ENCODE measurements around the gene FOXI2.

FOXI2 gene

DNA sequence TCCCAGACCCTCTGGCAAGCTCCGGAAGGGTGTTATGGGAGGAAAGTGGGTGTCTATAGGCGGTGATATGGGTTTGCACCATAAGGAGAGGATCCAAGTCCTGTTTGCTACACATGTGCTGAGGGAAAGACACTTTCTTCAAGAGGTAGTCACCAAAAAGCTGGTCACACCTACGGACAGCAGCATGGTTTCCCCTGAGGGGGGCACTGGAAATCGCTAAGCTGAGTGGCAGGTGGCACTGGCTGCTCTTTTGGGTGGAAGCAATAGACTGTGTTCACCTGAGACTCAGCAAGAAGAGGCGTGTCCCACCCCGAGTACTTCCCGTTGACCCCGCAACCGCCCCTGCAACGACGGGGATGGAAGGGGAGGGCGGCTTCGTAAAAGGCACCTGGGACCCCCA is 1.8 kb upstream of the FOXI2 start:
- Histone ChIP-seq H2AFZ (ENCODE audit: low read depth, low read length) (no peak overlapping the region), H3K9me3 (ENCODE audit: low read length) (no peaks in the 10 kb centered on the region), H3K36me3 (ENCODE audit: insufficient read depth, low read length) (no peaks in the 10 kb centered on the region), H3K4me3 (ENCODE audit: low read length) (no peak overlapping the region), H3K27me3 (ENCODE audit: insufficient read depth, low read length) (peaks cover 71% of the 10 kb centered on the region), H3K4me1 (ENCODE audit: insufficient read depth, low read length) (no peaks in the 10 kb centered on the region)

DNA sequence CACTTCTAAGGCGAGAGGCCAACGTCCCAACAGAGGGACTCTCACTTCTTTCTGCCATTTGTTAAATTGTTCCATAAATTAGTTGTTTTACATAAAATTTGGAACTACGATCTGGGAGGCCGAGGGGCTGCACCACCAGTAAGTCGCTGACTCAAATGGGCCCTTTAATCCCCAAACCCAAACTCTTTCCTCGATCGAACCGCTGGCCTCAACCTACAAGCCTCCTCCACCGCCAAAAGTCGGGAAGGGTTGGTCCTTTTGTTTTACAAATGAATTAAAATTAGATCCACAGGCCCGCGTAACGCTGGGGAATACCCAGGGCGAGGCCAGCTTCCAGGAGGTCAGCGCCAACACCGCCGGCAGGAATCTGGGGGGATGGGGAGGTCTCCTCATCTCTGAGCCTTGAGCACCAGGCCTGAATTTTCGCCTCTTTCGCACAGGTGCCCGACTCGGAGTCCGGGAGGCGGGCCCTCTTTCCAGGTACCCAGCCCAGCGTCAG is 1.2 kb upstream of the FOXI2 start:
- H3K27me3 ChIP-seq (ENCODE audit: insufficient read depth, low read length) = peaks cover 74% of the 10 kb centered on the region
- no peaks in the 10 kb centered on the region for H3K9me3 ChIP-seq (ENCODE audit: low read length)
- no peak overlapping the region for H3K4me3 ChIP-seq (ENCODE audit: low read length)
- no peak overlapping the region for H2AFZ ChIP-seq (ENCODE audit: low read depth, low read length)
- no peaks in the 10 kb centered on the region for H3K36me3 ChIP-seq (ENCODE audit: insufficient read depth, low read length)
- H3K4me1 ChIP-seq (ENCODE audit: insufficient read depth, low read length) = no peaks in the 10 kb centered on the region

DNA sequence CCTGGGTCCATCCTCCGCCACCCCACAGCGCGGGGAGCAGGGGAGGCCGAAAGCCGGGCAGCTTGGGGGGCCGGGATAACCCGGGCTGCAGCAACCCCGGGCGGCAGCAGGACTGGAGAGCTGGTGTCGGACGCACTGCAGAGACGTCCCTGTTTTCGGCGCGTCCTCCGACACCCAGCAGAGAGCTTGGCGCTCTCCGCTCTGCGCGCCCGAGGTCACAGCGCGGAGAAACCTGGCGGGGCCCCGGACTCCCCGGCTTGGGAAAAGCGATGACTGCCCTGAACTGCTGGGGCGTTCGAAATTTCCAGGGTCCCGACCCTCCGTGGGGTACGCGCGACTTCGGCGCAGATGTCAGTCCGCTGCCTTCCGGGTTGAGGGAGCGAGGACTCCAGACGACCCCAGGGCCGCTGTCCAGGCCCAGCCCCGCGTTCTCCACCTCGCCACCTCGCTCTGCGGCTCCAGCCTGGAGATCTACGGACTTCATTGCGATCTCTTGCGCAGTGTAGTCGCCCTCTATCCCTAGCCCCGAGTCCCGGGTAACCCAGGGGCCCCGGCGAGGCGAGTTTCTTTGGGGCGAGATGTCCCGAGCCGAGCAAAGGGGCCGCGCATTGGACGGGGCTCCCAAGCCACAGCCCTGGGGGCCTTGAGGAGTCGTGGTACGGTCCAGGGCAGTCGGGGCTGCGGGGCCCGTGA is 617 bp upstream of the FOXI2 start:
- Histone ChIP-seq H2AFZ (ENCODE audit: low read depth, low read length) (no peak overlapping the region), H3K4me3 (ENCODE audit: low read length) (no peak overlapping the region), H3K4me1 (ENCODE audit: insufficient read depth, low read length) (no peaks in the 10 kb centered on the region), H3K27me3 (ENCODE audit: insufficient read depth, low read length) (peaks cover 75% of the 10 kb centered on the region), H3K9me3 (ENCODE audit: low read length) (no peaks in the 10 kb centered on the region), H3K36me3 (ENCODE audit: insufficient read depth, low read length) (no peaks in the 10 kb centered on the region)

DNA sequence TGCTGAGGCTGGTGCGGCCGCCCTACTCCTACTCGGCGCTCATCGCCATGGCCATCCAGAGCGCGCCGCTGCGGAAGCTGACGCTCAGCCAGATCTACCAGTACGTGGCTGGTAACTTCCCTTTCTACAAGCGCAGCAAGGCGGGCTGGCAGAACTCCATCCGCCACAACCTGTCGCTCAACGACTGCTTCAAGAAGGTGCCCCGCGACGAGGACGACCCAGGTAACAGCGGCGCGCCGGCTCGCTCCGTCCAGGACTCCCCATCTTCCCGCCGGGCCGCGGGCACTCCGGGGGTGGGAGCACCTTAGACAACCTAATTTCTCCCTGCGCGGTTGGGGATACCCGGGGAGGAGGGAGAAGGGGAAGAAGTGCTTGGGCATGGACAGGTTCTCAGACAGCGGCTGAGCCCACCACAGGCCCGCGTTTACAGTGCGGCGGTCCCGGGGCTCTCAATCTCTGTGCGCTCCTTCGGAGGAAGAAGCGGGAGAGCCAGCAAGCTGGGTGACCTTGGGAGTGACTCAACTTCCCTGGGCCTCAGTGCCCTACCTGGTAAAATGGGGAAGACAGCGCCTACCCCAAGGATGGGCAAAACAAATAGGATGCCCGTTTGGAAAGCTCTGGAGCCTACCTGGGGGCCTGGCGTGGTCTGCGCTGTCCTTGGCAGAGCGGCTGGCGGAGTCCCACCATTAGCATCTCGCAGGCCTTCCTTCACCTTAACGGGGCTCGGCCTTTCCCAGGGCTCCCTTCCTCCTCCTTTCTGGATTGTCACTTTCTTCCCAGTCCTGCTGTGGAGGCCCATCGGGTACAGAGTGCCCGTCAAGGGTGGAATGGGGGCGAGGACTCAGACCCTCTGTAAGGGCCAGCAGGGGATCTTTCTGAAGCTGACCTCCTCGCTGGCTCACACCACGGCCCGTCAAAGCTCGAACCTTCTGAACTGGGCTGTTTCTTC is 852 bp downstream of the FOXI2 start:
- Histone ChIP-seq H3K36me3 (ENCODE audit: insufficient read depth, low read length) (no peaks in the 10 kb centered on the region), H3K27me3 (ENCODE audit: insufficient read depth, low read length) (peaks cover 70% of the 10 kb centered on the region), H2AFZ (ENCODE audit: low read depth, low read length) (no peak overlapping the region), H3K4me3 (ENCODE audit: low read length) (no peak overlapping the region), H3K9me3 (ENCODE audit: low read length) (no peaks in the 10 kb centered on the region), H3K4me1 (ENCODE audit: insufficient read depth, low read length) (no peaks in the 10 kb centered on the region)

DNA sequence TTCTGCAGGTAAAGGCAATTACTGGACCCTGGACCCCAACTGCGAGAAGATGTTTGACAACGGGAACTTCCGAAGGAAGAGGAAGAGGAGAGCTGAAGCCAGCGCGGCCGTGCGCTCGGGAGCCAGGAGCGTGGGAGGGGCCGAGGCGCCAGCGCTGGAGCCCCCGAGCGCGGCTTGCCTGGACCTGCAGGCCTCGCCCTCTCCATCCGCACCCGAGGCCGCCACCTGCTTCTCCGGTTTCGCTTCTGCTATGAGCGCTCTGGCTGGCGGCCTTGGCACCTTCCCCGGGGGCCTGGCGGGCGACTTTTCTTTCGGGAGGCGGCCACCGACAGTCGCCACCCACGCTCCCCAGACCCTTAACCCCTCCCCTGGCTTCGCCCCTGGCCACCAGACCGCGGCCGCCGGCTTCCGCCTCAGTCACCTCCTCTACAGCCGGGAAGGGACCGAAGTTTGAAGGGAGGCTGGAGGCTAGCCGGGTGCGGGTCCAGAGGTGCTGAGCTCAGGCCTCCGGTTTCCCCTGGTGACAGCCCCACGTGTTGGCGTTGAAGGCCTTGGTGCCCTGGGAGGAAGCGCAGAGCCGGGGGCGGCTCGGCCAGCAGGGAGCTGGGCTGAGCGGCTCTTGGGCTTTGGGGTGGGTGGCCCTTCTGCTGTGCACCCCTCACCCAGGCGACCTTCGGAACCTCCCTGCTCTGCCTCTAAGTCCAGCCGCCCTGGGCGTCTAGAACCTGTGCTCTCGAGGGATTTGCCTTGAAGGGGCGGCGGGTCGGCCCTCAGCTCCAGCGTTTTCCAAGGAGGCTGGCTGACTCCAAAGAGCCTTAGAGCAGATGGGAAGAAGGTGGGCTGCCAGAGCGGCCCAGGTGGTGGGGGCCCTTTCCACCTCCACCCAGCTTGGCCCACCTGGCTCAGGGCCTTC is 1.8 kb downstream of the FOXI2 start:
- Histone ChIP-seq H3K4me1 (ENCODE audit: insufficient read depth, low read length) (no peaks in the 10 kb centered on the region), H3K27me3 (ENCODE audit: insufficient read depth, low read length) (peaks cover 61% of the 10 kb centered on the region), H2AFZ (ENCODE audit: low read depth, low read length) (no peak overlapping the region), H3K36me3 (ENCODE audit: insufficient read depth, low read length) (no peaks in the 10 kb centered on the region), H3K4me3 (ENCODE audit: low read length) (no peak overlapping the region), H3K9me3 (ENCODE audit: low read length) (no peaks in the 10 kb centered on the region)

DNA sequence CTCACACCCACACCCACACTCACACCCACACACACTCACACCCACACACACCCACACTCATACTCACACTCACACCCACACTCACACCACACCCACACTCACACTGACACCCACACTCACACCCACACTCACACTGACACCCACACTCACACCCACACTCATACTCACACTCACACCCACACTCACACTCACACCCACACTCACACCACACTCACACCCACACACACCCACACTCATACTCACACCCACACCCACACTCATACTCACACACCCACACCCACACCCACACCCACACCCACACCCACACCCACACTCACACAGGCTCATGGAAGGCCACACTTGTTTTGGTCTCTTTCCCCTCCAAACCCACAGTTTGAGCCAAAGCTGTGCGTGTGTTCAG is 2.9 kb downstream of the FOXI2 start:
- Histone ChIP-seq H3K9me3 (ENCODE audit: low read length) (no peaks in the 10 kb centered on the region), H2AFZ (ENCODE audit: low read depth, low read length) (no peak overlapping the region), H3K4me3 (ENCODE audit: low read length) (no peak overlapping the region), H3K27me3 (ENCODE audit: insufficient read depth, low read length) (peaks cover 50% of the 10 kb centered on the region), H3K4me1 (ENCODE audit: insufficient read depth, low read length) (no peaks in the 10 kb centered on the region), H3K36me3 (ENCODE audit: insufficient read depth, low read length) (no peaks in the 10 kb centered on the region)

DNA sequence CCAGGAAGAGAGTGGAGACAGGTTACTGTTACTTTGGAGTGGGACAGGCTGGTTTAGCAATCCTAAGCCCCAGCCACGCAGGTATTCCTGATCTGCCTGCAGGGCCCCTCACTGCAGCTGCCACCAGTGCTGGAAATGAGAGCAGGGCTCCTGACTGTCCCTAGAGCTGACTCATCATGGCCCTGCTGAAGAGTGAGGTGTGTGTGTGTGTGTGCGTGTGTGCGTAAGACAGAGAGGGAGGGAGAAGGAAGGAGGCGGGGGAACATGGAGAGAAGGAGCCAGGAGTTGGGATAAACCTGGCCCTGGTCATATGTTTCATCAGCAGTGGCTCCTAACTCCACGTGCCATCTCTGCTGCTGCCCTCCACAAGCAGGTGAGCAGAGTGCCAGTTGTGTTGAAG is 3.6 kb downstream of the FOXI2 start:
- Histone ChIP-seq H3K27me3 (ENCODE audit: insufficient read depth, low read length) (peaks cover 43% of the 10 kb centered on the region), H2AFZ (ENCODE audit: low read depth, low read length) (no peak overlapping the region), H3K4me1 (ENCODE audit: insufficient read depth, low read length) (no peaks in the 10 kb centered on the region), H3K36me3 (ENCODE audit: insufficient read depth, low read length) (no peaks in the 10 kb centered on the region), H3K4me3 (ENCODE audit: low read length) (no peak overlapping the region), H3K9me3 (ENCODE audit: low read length) (no peaks in the 10 kb centered on the region)

DNA sequence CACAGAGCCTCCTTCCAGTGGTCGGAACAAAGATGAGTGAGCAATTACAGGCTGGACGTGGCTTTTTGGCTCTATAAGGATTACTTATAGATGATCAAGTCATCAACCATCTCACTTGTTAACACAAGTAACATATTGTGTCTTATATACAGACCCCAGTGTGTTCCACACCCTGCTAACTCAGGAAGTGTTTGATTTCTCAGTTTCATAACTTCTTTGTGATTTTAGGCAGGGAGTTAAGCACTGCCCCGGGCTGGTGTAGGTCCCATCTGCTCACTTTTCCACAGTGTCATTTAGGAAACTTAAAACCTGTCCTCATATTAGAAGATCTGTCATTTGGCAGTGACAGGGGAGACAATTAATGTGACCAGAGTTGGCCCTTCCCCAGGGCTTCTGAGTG is 6.2 kb downstream of the FOXI2 start:
- H3K36me3 ChIP-seq (ENCODE audit: insufficient read depth, low read length) = no peaks in the 10 kb centered on the region
- peaks cover 18% of the 10 kb centered on the region for H3K27me3 ChIP-seq (ENCODE audit: insufficient read depth, low read length)
- no peaks in the 10 kb centered on the region for H3K9me3 ChIP-seq (ENCODE audit: low read length)
- H3K4me3 ChIP-seq (ENCODE audit: low read length) = no peak overlapping the region
- H3K4me1 ChIP-seq (ENCODE audit: insufficient read depth, low read length) = no peaks in the 10 kb centered on the region
- H2AFZ ChIP-seq (ENCODE audit: low read depth, low read length) = no peak overlapping the region

DNA sequence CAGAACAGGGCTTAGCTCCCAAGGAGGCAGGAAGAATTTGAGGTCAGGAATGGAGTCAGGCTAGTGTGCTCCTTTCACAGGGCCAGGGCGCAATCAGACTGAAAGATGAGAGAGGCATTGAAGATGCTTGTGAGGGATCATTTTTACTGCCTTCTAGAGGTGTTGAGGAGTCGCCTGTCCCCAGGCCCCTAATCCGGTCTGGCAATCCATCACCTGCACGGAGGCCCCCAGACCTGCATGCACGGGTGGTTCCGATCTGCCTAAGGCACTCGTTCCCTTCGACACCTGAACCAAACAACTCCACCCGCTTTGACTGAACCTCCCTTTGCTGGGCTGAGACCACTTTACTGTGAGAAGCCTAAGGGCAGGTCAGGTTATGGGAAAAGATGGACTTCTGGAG is 8.0 kb downstream of the FOXI2 start:
- Histone ChIP-seq H3K36me3 (ENCODE audit: insufficient read depth, low read length) (no peaks in the 10 kb centered on the region), H3K9me3 (ENCODE audit: low read length) (no peaks in the 10 kb centered on the region), H3K27me3 (ENCODE audit: insufficient read depth, low read length) (peaks cover 4% of the 10 kb centered on the region), H3K4me3 (ENCODE audit: low read length) (no peak overlapping the region), H2AFZ (ENCODE audit: low read depth, low read length) (no peak overlapping the region), H3K4me1 (ENCODE audit: insufficient read depth, low read length) (no peaks in the 10 kb centered on the region)

DNA sequence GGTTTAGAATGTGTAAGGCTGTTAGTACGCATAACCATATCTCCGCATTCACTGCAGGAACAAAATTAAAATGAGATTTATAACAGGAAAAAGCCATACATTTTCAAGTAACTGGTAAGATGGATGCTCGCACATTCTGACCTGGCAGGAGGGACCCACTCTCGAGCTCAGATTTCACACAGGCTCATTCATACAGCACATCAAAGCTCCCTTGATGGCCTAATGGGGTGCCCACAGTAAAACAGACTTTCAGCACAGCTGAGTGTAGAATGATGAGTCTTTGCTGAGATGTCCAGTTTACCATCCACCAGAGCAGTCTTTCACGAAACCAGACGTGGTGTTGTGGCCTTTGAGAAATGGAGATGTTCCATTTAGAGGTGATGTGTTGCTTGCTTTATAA is 8.9 kb downstream of the FOXI2 start:
- Histone ChIP-seq H2AFZ (ENCODE audit: low read depth, low read length) (no peak overlapping the region), H3K36me3 (ENCODE audit: insufficient read depth, low read length) (no peaks in the 10 kb centered on the region), H3K27me3 (ENCODE audit: insufficient read depth, low read length) (peaks cover under 1% of the 10 kb centered on the region), H3K9me3 (ENCODE audit: low read length) (no peaks in the 10 kb centered on the region), H3K4me3 (ENCODE audit: low read length) (no peak overlapping the region), H3K4me1 (ENCODE audit: insufficient read depth, low read length) (no peaks in the 10 kb centered on the region)

DNA sequence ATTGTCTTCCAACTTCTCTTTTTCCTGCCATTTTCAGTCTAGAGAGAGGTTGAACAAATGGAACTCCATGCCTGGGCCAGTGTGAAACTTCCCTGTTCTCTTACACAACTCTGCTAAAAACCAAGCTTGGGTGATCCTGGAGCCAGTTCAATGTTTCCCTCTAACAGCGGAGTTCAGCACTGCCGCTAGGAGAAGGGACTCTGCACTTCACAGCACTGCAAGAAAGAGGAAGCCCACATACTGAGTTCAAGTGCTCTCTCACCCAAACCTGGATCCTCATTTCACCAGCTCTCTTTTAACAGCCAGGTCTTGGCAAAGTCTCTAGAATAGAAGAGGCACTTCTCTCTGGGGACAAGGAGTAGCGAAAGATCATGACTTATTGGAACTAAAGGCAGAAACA is 18.8 kb downstream of the FOXI2 start:
- H3K4me1 ChIP-seq (ENCODE audit: insufficient read depth, low read length) = no peaks in the 10 kb centered on the region
- no peak overlapping the region for H2AFZ ChIP-seq (ENCODE audit: low read depth, low read length)
- no peaks in the 10 kb centered on the region for H3K27me3 ChIP-seq (ENCODE audit: insufficient read depth, low read length)
- no peak overlapping the region for H3K4me3 ChIP-seq (ENCODE audit: low read length)
- H3K36me3 ChIP-seq (ENCODE audit: insufficient read depth, low read length) = no peaks in the 10 kb centered on the region
- no peaks in the 10 kb centered on the region for H3K9me3 ChIP-seq (ENCODE audit: low read length)

DNA sequence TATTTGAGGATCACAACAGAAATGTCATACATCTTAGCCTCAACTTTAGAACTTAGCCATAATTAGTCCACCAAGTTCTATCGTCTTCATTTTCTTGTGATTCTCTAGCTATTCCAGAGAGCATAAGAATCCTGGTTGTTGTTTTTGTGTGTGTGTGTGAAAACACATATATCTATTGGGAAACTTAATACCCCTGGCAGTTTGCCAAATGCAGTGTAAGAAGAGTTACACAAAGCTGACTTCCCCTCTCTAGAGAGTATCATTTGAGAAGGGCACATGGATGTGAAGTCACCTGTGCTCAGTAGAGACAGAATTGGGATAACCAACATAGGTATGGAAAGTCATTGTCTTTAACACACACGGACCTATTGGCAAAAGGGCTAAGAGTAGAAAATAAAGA is 19.3 kb downstream of the FOXI2 start:
- H3K9me3 ChIP-seq (ENCODE audit: low read length) = no peaks in the 10 kb centered on the region
- no peak overlapping the region for H2AFZ ChIP-seq (ENCODE audit: low read depth, low read length)
- no peaks in the 10 kb centered on the region for H3K36me3 ChIP-seq (ENCODE audit: insufficient read depth, low read length)
- H3K4me3 ChIP-seq (ENCODE audit: low read length) = no peak overlapping the region
- no peaks in the 10 kb centered on the region for H3K4me1 ChIP-seq (ENCODE audit: insufficient read depth, low read length)
- H3K27me3 ChIP-seq (ENCODE audit: insufficient read depth, low read length) = no peaks in the 10 kb centered on the region

DNA sequence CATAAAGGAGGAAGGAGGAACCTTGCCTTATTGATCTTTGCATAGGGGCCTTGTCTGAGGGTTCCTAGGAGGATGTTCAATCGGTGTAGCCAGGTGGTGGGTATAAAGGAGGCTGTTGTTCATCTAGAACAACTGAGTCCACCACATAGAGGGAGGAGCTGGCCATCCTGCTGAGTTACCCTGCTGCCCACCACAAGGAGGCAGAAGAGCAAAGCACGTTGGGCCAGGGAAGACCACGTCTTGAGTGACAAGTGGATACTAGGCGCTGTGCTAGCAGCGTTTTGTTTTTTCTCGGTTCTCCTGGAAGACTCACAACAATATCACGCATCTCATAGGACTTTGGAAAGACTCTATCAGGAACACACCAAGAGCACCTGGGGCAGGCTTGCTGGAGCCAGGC is 20.0 kb downstream of the FOXI2 start:
- no peaks in the 10 kb centered on the region for H3K27me3 ChIP-seq (ENCODE audit: insufficient read depth, low read length)
- no peaks in the 10 kb centered on the region for H3K36me3 ChIP-seq (ENCODE audit: insufficient read depth, low read length)
- H2AFZ ChIP-seq (ENCODE audit: low read depth, low read length) = no peak overlapping the region
- H3K9me3 ChIP-seq (ENCODE audit: low read length) = no peaks in the 10 kb centered on the region
- H3K4me1 ChIP-seq (ENCODE audit: insufficient read depth, low read length) = no peaks in the 10 kb centered on the region
- H3K4me3 ChIP-seq (ENCODE audit: low read length) = no peak overlapping the region
